ENCODE results near the gene RANBP17.

The RANBP17 gene

GRCh38 chr5:171074747-171075146, 212.9 kb downstream of the RANBP17 start:
- H3K36me3 ChIP-seq (ENCODE audit: control insufficient read depth, insufficient read depth, low read length): no peaks in the 10 kb centered on the region
- WGBS (ENCODE audit: insufficient coverage, insufficient read length): no CpG with 5 or more reads among the region's 5 CpGs

GRCh38 chr5:171080186-171080938, 218.5 kb downstream of the RANBP17 start:
- Histone ChIP-seq H3K27me3 (ENCODE audit: control insufficient read depth, insufficient read depth, low read length) (no peaks in the 10 kb centered on the region), H3K36me3 (ENCODE audit: control insufficient read depth, insufficient read depth, low read length) (no peaks in the 10 kb centered on the region), H3K9me3 (ENCODE audit: control insufficient read depth, insufficient read depth, low read length) (no peaks in the 10 kb centered on the region), H3K4me3 (ENCODE audit: low read length) (no peak overlapping the region), H3K27ac (ENCODE audit: low read length) (no peak overlapping the region), H3K4me1 (ENCODE audit: control insufficient read depth, insufficient read depth, low read length) (no peaks in the 10 kb centered on the region)
- no peak for DNase-seq (ENCODE audit: low read depth, low spot score)
- no CpG with 5 or more reads among the region's 7 CpGs for WGBS (ENCODE audit: insufficient coverage, insufficient read length)

More at GRCh38 chr5:171074747-171075146, 212.9 kb downstream of the RANBP17 start:
- no peak overlapping the region for H3K4me3 ChIP-seq (ENCODE audit: low read length)
- H3K27me3 ChIP-seq (ENCODE audit: control insufficient read depth, insufficient read depth, low read length): no peaks in the 10 kb centered on the region
- no peaks in the 10 kb centered on the region for H3K4me1 ChIP-seq (ENCODE audit: control insufficient read depth, insufficient read depth, low read length)
- H3K27ac ChIP-seq (ENCODE audit: low read length): no peak overlapping the region
- H3K9me3 ChIP-seq (ENCODE audit: control insufficient read depth, insufficient read depth, low read length): no peaks in the 10 kb centered on the region
- DNase-seq (ENCODE audit: low read depth, low spot score): no peak

GRCh38 chr5:171081319-171081718, 219.5 kb downstream of the RANBP17 start:
- no peak for DNase-seq (ENCODE audit: low read depth, low spot score)
- no CpG with 5 or more reads among the region's 1 CpG for WGBS (ENCODE audit: insufficient coverage, insufficient read length)
- no peaks in the 10 kb centered on the region for H3K4me1 ChIP-seq (ENCODE audit: control insufficient read depth, insufficient read depth, low read length)
- H3K27ac ChIP-seq (ENCODE audit: low read length): no peak overlapping the region
- no peaks in the 10 kb centered on the region for H3K27me3 ChIP-seq (ENCODE audit: control insufficient read depth, insufficient read depth, low read length)
- no peaks in the 10 kb centered on the region for H3K9me3 ChIP-seq (ENCODE audit: control insufficient read depth, insufficient read depth, low read length)
- no peaks in the 10 kb centered on the region for H3K36me3 ChIP-seq (ENCODE audit: control insufficient read depth, insufficient read depth, low read length)
- no peak overlapping the region for H3K4me3 ChIP-seq (ENCODE audit: low read length)

- no peak overlapping the region for H3K4me3 ChIP-seq (ENCODE audit: low read length)
- no peaks in the 10 kb centered on the region for H3K27me3 ChIP-seq (ENCODE audit: control insufficient read depth, insufficient read depth, low read length)
- no peak for DNase-seq (ENCODE audit: low read depth, low spot score)
- H3K36me3 ChIP-seq (ENCODE audit: control insufficient read depth, insufficient read depth, low read length): no peaks in the 10 kb centered on the region
- no CpG with 5 or more reads among the region's 2 CpGs for WGBS (ENCODE audit: insufficient coverage, insufficient read length)
- no peak overlapping the region for H3K27ac ChIP-seq (ENCODE audit: low read length)
- peaks cover 1% of the 10 kb centered on the region; the same call in 1 of the 2 replicates for H3K4me1 ChIP-seq (ENCODE audit: control insufficient read depth, insufficient read depth, low read length)
- no peaks in the 10 kb centered on the region for H3K9me3 ChIP-seq (ENCODE audit: control insufficient read depth, insufficient read depth, low read length)
Measured at GRCh38 chr5:171092194-171092593, 230.4 kb downstream of the RANBP17 start.

GRCh38 chr5:171093598-171093997, 231.8 kb downstream of the RANBP17 start:
- Histone ChIP-seq H3K27me3 (ENCODE audit: control insufficient read depth, insufficient read depth, low read length) (no peaks in the 10 kb centered on the region), H3K27ac (ENCODE audit: low read length) (no peak overlapping the region), H3K36me3 (ENCODE audit: control insufficient read depth, insufficient read depth, low read length) (no peaks in the 10 kb centered on the region), H3K4me1 (ENCODE audit: control insufficient read depth, insufficient read depth, low read length) (peaks cover 1% of the 10 kb centered on the region; the same call in 1 of the 2 replicates), H3K4me3 (ENCODE audit: low read length) (no peak overlapping the region), H3K9me3 (ENCODE audit: control insufficient read depth, insufficient read depth, low read length) (no peaks in the 10 kb centered on the region)
- DNase-seq (ENCODE audit: low read depth, low spot score): no peak

- H3K9me3 ChIP-seq (ENCODE audit: control insufficient read depth, insufficient read depth, low read length): no peaks in the 10 kb centered on the region
- no peak for DNase-seq (ENCODE audit: low read depth, low spot score)
- no peak overlapping the region for H3K27ac ChIP-seq (ENCODE audit: low read length)
- no peaks in the 10 kb centered on the region; the same call in 1 of the 2 replicates for H3K4me1 ChIP-seq (ENCODE audit: control insufficient read depth, insufficient read depth, low read length)
- H3K27me3 ChIP-seq (ENCODE audit: control insufficient read depth, insufficient read depth, low read length): no peaks in the 10 kb centered on the region
- no peaks in the 10 kb centered on the region for H3K36me3 ChIP-seq (ENCODE audit: control insufficient read depth, insufficient read depth, low read length)
- no CpG with 5 or more reads among the region's 3 CpGs for WGBS (ENCODE audit: insufficient coverage, insufficient read length)
- H3K4me3 ChIP-seq (ENCODE audit: low read length): no peak overlapping the region
Measured at GRCh38 chr5:171094356-171094755, 232.5 kb downstream of the RANBP17 start.

GRCh38 chr5:171102877-171103610, 241.2 kb downstream of the RANBP17 start:
- H3K27ac ChIP-seq (ENCODE audit: low read length): no peak overlapping the region
- no peaks in the 10 kb centered on the region for H3K9me3 ChIP-seq (ENCODE audit: control insufficient read depth, insufficient read depth, low read length)
- no peaks in the 10 kb centered on the region for H3K36me3 ChIP-seq (ENCODE audit: control insufficient read depth, insufficient read depth, low read length)
- no peaks in the 10 kb centered on the region; the same call in 1 of the 2 replicates for H3K4me1 ChIP-seq (ENCODE audit: control insufficient read depth, insufficient read depth, low read length)
- DNase-seq (ENCODE audit: low read depth, low spot score): peak; percentile 18
- no peaks in the 10 kb centered on the region for H3K27me3 ChIP-seq (ENCODE audit: control insufficient read depth, insufficient read depth, low read length)
- H3K4me3 ChIP-seq (ENCODE audit: low read length): no peak overlapping the region
- no CpG with 5 or more reads among the region's 11 CpGs for WGBS (ENCODE audit: insufficient coverage, insufficient read length)

- Histone ChIP-seq H3K27ac (ENCODE audit: low read length) (no peak overlapping the region), H3K4me1 (ENCODE audit: control insufficient read depth, insufficient read depth, low read length) (no peaks in the 10 kb centered on the region; the same call in 1 of the 2 replicates), H3K9me3 (ENCODE audit: control insufficient read depth, insufficient read depth, low read length) (no peaks in the 10 kb centered on the region), H3K27me3 (ENCODE audit: control insufficient read depth, insufficient read depth, low read length) (no peaks in the 10 kb centered on the region), H3K4me3 (ENCODE audit: low read length) (no peak overlapping the region), H3K36me3 (ENCODE audit: control insufficient read depth, insufficient read depth, low read length) (no peaks in the 10 kb centered on the region)
- no CpG with 5 or more reads among the region's 4 CpGs for WGBS (ENCODE audit: insufficient coverage, insufficient read length)
- DNase-seq (ENCODE audit: low read depth, low spot score): no peak
Measured at GRCh38 chr5:171107669-171108068, 245.9 kb downstream of the RANBP17 start.

GRCh38 chr5:171115519-171115918, 253.7 kb downstream of the RANBP17 start:
- H3K4me1 ChIP-seq (ENCODE audit: control insufficient read depth, insufficient read depth, low read length): no peaks in the 10 kb centered on the region
- no peaks in the 10 kb centered on the region for H3K9me3 ChIP-seq (ENCODE audit: control insufficient read depth, insufficient read depth, low read length)
- no peak overlapping the region for H3K4me3 ChIP-seq (ENCODE audit: low read length)
- no peak overlapping the region for H3K27ac ChIP-seq (ENCODE audit: low read length)
- H3K36me3 ChIP-seq (ENCODE audit: control insufficient read depth, insufficient read depth, low read length): no peaks in the 10 kb centered on the region
- H3K27me3 ChIP-seq (ENCODE audit: control insufficient read depth, insufficient read depth, low read length): no peaks in the 10 kb centered on the region
- no CpG with 5 or more reads among the region's 5 CpGs for WGBS (ENCODE audit: insufficient coverage, insufficient read length)
- DNase-seq (ENCODE audit: low read depth, low spot score): no peak

- DNase-seq (ENCODE audit: low read depth, low spot score): no peak
- no peak overlapping the region for H3K4me3 ChIP-seq (ENCODE audit: low read length)
- no peaks in the 10 kb centered on the region for H3K36me3 ChIP-seq (ENCODE audit: control insufficient read depth, insufficient read depth, low read length)
- H3K4me1 ChIP-seq (ENCODE audit: control insufficient read depth, insufficient read depth, low read length): no peaks in the 10 kb centered on the region
- no peaks in the 10 kb centered on the region for H3K9me3 ChIP-seq (ENCODE audit: control insufficient read depth, insufficient read depth, low read length)
- no peaks in the 10 kb centered on the region for H3K27me3 ChIP-seq (ENCODE audit: control insufficient read depth, insufficient read depth, low read length)
- no CpG with 5 or more reads among the region's 2 CpGs for WGBS (ENCODE audit: insufficient coverage, insufficient read length)
- H3K27ac ChIP-seq (ENCODE audit: low read length): no peak overlapping the region
Measured at GRCh38 chr5:171116719-171117118, 254.9 kb downstream of the RANBP17 start.
